Stomach (tissue), 4 donors: ENCODE results near the gene IFT22.

Experiments used
- POLR2A ChIP-seq, 4 donors: fragments of 450-650 bp; IDR thresholded peaks; one replicate each; pipeline ENCODE4 v1.6.1; 2016; ENCODE audit warnings: antibody characterized with exemption in 4 of 4, control low read depth in 2 of 4, mild to moderate bottlenecking in 1 of 4, moderate library complexity in 1 of 4
- TF ChIP-seq, protein P1 (sequence below), 7 experiments: fragments of 450-650 bp in 4 of 7; fragments of 200-600 bp in 3 of 7; sonication (generic) in 3 of 7; IDR thresholded peaks; one replicate each; pipeline ENCODE4 v1.5.1; 2016 to 2019; ENCODE audit warnings: antibody characterized with exemption in 7 of 7, control low read depth in 2 of 7, mild to moderate bottlenecking in 1 of 7

DNA sequence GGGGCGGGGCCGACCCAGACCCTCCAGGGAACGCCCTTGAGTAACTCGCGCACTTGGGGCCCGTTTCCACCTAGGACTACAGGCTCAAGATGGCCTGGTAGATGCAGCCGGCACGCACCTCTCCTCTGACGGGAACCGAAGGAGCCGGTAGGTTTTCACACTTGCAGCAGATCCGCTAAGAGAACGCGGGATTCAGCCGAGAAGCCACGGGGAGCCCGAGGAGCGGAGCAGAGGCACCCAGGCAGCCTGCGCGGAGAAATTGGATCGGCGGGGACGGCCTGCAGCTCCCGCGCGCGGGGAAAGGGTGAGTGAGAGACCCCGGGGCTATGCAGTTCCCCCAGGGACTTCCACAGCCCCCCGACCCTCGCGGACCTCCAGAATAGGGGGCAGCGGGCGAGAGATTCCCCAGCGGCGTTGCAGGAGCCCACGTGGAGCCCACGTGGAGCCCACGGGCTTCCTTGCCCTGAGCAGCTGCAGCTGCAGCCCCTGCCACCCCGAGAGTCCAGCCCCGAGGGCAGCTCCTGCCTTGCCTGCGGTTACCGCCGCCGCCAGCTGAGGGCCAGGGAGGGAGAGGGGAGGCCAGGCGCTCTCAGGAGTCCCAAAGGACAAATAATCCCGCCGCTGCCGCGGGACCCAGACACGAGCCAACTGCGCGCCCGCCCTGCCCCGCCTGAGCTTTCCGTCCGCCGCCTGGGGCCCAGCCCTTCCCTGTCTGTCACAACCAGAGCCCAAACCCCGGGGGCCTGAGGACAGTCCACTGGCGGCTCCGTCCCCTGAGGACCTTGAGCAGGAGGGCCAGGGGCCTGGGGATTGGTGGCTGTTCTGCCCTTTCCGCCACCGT is 13.1 kb downstream of the IFT22 start:
- TF ChIP-seq, protein P1, sequence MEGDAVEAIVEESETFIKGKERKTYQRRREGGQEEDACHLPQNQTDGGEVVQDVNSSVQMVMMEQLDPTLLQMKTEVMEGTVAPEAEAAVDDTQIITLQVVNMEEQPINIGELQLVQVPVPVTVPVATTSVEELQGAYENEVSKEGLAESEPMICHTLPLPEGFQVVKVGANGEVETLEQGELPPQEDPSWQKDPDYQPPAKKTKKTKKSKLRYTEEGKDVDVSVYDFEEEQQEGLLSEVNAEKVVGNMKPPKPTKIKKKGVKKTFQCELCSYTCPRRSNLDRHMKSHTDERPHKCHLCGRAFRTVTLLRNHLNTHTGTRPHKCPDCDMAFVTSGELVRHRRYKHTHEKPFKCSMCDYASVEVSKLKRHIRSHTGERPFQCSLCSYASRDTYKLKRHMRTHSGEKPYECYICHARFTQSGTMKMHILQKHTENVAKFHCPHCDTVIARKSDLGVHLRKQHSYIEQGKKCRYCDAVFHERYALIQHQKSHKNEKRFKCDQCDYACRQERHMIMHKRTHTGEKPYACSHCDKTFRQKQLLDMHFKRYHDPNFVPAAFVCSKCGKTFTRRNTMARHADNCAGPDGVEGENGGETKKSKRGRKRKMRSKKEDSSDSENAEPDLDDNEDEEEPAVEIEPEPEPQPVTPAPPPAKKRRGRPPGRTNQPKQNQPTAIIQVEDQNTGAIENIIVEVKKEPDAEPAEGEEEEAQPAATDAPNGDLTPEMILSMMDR (IDR thresholded peaks at IDR 0.05), result no peak
- no peak for TF ChIP-seq POLR2A (IDR thresholded peaks at IDR 0.05)
